Immature natural killer cell (primary cell): Measurements from ENCODE around the gene OR4N2. TPM values are rescaled to one million over a fixed set of nuclear protein-coding genes. Genes with fewer than 3 reads are reported as not detected.

ENCODE experiments used
- DNase-seq, 3 donors: peaks; one replicate each; pipeline ENCODE4 v3.0.0; 2022; ENCODE audit warnings: mixed read lengths in 1 of 3
- H3K27ac Mint-ChIP-seq, 6 donors: one replicate each; pipeline ENCODE4 v1.8.0; 2020; ENCODE audit warnings: mixed read lengths in 6 of 6, mild to moderate bottlenecking in 5 of 6, inconsistent platforms in 4 of 6, moderate library complexity in 3 of 6
- H3K27me3 Mint-ChIP-seq, 3 donors: one replicate each; pipeline ENCODE4 v1.8.0; 2020 to 2021; ENCODE audit warnings: low read depth in 3 of 3, mild to moderate bottlenecking in 3 of 3, mixed read lengths in 3 of 3, moderate library complexity in 3 of 3, inconsistent platforms in 1 of 3
- H3K36me3 Mint-ChIP-seq, 3 donors: one replicate each; pipeline ENCODE4 v1.8.0; 2020; ENCODE audit warnings: mixed read lengths in 3 of 3, inconsistent platforms in 2 of 3, mild to moderate bottlenecking in 2 of 3
- H3K4me1 Mint-ChIP-seq, 2 donors: one replicate each; pipeline ENCODE4 v1.8.0; 2020; ENCODE audit warnings: inconsistent platforms in 2 of 2, mild to moderate bottlenecking in 2 of 2, mixed read lengths in 2 of 2, moderate library complexity in 1 of 2
- H3K4me3 Mint-ChIP-seq, 5 donors: one replicate each; pipeline ENCODE4 v1.8.0; 2020; ENCODE audit warnings: mild to moderate bottlenecking in 5 of 5, mixed read lengths in 5 of 5, inconsistent platforms in 3 of 5, moderate library complexity in 3 of 5
- H3K9me3 Mint-ChIP-seq, 6 donors: one replicate each; pipeline ENCODE4 v1.8.0; 2020; ENCODE audit warnings: mild to moderate bottlenecking in 6 of 6, mixed read lengths in 6 of 6, inconsistent platforms in 4 of 6, moderate library complexity in 3 of 6
- polyA plus RNA-seq, 3 donors: library from polyadenylated mRNA; unstranded; fragments of 300-500 nt; fragmentation: Illumina TruSeq; gene quantifications; one replicate each; pipeline ENCODE4 v1.2.3, GENCODE V29; 2021

Gene OR4N2
- polyA plus RNA-seq, 3 donors from 2014 or later, result not detected

DNA sequence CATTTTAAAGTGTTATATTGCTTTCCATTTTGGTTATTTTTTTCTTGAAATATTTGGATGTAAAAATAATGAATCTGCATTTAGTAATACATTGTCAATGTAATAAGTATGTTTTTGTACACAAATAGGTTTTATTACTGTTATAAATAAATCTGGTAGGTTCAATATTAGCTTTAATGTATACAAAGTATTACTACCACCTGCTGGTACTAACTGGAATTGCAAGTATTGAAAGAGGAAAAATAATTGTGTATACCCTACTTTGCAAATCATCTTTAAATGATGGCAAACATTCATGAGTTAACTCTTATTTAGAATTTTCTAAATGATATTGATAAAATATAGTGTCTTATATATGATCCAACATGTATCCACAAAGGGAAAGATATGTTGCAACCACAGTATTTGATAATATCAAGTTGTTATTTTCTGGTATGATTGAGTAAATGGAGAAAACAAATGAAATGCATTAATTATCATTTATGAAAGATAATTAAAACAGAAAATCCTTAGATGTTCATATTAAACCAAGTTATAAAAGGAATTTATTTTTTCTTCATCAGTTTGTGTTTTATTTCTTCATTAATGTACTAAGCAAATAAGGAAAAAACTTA, 74.6 kb downstream of the OR4N2 start:
- Mint-ChIP-seq H3K4me3 (no peak overlapping the region), H3K4me1 (no peaks in the 10 kb centered on the region), H3K27me3 (peaks cover 0 to 1% (median 0%) of the 10 kb centered on the region in 3 donors), H3K27ac (no peak overlapping the region), H3K36me3 (no peaks in the 10 kb centered on the region), H3K9me3 (peaks cover 0 to 2% (median 0%) of the 10 kb centered on the region in 6 donors)
- no peak for DNase-seq

Other genes with a start within 250 kb of the OR4N2 start
- gene OR11H2, start 89.9 kb upstream of the OR4N2 start, polyA plus RNA-seq, result not detected
- gene OR4Q3, start 60.2 kb upstream of the OR4N2 start, polyA plus RNA-seq, result not detected
- not detected for gene OR4M1, start 30.3 kb upstream of the OR4N2 start, polyA plus RNA-seq
- gene OR4K2, start 71.4 kb downstream of the OR4N2 start, polyA plus RNA-seq, result not detected
- gene OR4K5, start 116.8 kb downstream of the OR4N2 start, polyA plus RNA-seq, result not detected
- gene OR4K1, start 127.1 kb downstream of the OR4N2 start, polyA plus RNA-seq, result not detected
- gene OR4K15, start 171.8 kb downstream of the OR4N2 start, polyA plus RNA-seq, result not detected
- not detected for gene OR4Q2, start 198.4 kb downstream of the OR4N2 start, polyA plus RNA-seq
- not detected for gene OR4K14, start 215.5 kb downstream of the OR4N2 start, polyA plus RNA-seq
- not detected for gene OR4K13, start 232.3 kb downstream of the OR4N2 start, polyA plus RNA-seq